GM12873 (cell line): ENCODE results near the gene DOCK11.
A peak's percentile ranks its signal among the peaks of the same experiment; 100 is the strongest.

Experiments used
- TF ChIP-seq, protein P1 (sequence below): IDR thresholded peaks from 2 replicates; pipeline ENCODE4 v1.5.1; 2012; ENCODE audit warnings: low read depth, mild to moderate bottlenecking, moderate library complexity, low read length, control low read depth; ENCODE audit not compliant: insufficient read depth; ENCODE audit errors: missing control alignments

DOCK11 gene

DNA sequence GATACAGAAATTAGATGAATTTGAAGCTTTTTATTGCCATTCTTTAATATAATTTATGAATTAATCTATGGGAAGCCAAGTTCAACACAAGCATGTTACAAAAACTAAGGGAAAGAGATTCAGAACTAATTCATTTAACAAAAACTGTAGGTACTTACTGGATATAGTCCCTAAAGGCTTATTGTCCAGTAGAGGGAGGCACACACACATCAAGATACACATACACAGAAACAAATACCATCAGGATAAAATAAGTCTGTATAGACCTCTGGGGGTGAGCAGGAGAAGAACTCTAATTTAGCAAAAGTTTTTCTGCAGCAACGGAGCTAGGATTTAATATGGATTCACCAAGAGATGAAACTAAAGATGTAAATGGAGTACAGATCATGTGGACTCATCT lies 148.8 kb downstream of the DOCK11 start:
- TF ChIP-seq, protein P1, sequence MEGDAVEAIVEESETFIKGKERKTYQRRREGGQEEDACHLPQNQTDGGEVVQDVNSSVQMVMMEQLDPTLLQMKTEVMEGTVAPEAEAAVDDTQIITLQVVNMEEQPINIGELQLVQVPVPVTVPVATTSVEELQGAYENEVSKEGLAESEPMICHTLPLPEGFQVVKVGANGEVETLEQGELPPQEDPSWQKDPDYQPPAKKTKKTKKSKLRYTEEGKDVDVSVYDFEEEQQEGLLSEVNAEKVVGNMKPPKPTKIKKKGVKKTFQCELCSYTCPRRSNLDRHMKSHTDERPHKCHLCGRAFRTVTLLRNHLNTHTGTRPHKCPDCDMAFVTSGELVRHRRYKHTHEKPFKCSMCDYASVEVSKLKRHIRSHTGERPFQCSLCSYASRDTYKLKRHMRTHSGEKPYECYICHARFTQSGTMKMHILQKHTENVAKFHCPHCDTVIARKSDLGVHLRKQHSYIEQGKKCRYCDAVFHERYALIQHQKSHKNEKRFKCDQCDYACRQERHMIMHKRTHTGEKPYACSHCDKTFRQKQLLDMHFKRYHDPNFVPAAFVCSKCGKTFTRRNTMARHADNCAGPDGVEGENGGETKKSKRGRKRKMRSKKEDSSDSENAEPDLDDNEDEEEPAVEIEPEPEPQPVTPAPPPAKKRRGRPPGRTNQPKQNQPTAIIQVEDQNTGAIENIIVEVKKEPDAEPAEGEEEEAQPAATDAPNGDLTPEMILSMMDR, result peak; percentile 16

DNA sequence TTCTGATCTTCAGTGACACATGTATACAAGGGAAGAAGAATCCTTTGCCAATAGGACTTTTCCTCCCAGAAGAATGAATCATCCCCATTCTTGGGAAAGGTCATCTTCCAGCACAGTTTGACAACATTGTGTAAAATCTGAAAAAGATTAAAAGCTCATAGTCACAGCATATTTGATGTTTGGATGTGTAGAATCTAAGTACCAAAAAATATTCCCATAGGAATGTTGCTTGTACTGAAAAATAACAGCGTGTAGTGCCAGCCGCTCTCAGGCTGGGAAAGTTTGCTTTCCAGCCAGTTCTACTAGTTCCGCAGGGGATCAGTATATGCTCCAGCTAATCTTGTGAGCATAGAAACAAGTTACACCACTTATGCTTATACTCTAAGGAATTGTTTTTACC lies 157.1 kb downstream of the DOCK11 start:
- TF ChIP-seq, protein P1, result no peak

DNA sequence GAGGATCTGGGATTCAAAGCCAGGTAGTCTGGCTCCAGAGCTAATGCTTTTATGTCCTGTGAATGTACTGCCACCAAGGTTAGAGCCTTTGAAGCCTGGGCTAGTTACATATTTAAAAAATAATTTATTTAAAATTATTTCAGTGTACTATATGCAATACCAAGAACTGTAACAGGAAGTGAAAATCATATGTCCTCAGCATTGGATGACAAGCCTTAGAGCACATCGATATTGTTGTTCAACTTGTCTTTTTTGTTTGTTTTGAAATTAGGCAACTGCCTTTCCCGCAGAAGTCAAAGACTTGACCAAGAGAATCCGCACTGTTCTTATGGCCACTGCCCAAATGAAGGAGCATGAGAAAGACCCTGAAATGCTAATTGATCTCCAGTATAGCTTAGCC lies 158.7 kb downstream of the DOCK11 start:
- TF ChIP-seq, protein P1, result no peak

DNA sequence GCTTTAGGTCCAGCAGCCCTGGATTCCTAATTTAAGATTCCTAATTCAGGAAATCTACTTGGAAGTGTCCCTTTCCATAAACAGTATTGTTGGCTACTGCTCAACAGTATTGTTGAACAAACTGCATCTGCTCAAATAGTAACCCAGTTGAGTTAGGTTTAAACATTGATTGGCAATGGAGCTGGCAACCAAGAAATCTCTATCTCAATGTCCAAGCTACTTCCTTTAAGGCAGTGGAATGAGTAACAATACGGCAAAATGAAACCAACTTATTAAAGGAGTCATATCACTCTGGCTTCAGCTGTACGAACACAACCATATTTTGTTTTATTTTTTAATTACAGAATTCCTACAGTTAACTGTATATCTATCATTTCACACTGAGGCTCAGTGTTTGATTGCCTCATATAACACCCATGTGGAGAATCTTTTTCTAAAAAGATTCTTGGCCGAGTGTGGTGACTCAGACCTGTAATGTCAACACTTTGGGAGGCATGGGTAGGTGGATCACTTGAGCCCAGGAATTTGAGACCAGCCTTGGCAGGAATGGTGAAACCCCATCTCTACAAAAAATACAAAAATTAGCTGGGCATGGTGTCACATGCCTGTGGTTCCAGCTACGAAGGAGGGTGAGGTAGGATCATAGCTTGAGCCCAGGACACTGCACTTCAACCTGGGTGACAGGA lies 160.1 kb downstream of the DOCK11 start:
- TF ChIP-seq, protein P1, result no peak

DNA sequence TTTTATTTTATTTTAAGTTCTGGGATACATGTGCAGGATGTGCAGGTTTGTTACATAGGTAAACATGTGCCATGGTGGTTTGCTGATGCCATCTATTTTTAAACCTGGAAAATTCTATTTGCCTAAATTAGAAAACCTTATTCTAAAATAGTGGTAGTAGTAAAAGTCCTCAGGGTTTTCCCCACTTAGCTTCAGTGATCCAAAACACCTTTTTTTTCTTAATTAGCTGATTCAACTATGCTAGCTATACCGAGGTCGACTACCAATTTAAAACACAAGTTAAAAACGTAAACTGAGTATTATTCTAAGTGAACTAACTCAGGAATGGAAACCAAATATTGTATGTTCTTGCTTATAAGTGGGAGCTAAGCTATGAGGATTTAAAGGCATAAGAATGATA lies 161.8 kb downstream of the DOCK11 start:
- TF ChIP-seq, protein P1, result no peak

DNA sequence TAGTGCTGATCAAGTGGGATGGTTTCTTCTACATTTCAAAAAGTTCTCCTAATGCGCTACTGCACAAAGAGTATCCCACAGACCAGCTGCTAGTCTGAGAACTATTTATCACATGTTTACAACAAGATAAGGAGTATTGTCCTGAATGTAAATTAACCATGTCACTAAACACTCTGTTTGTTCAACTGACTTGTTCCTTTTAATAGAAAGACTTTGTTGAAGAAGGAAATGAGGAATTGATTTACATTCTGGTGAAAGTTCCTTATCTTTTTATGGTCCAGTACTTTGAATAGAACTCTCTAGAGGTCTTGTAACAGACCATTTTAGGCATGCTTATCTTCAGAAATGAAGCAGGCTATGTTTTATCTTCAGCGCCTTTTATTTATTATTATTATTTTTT lies 164.5 kb downstream of the DOCK11 start:
- TF ChIP-seq, protein P1, result no peak

DNA sequence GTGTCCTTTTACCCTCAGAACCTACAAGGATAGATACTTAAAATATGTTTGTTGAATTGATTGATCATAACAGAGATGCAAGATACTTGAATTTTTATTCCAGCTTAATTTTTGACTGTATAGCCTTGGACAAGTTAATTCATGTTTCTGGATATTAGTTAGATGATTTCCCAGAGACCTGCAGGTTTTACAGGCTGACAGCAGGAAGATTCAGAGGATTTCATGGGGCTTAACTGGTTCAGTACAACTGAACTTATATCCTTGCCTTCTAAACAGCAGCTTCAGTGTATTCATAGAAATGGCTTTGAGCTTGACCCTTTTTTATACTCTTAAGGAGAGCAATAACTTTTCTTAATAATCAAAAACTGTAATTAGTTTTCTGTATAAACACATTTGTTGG lies 169.6 kb downstream of the DOCK11 start:
- TF ChIP-seq, protein P1, result no peak

DNA sequence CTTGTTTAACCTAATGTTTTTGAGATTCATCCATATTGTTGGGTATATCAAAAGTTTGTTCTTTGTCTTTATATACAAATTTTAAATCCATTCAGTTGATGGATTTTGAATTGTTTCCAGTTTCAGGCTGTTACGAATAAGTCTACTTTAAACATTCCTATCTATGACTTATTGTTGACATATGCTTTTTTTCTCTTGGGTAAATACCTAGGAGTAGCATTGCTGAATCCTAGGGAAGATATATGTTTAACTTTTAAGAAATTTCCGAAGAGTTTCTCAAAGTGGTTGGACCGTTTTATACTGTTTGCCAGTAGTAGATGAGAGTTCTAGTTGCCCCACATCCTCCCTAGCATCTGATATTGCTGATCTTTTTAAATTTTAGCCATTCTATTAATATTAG lies 170.9 kb downstream of the DOCK11 start:
- TF ChIP-seq, protein P1, result no peak
